Memory B cell (primary cell): ENCODE results near the gene MVD.
A peak's percentile ranks its signal among the peaks of the same experiment; 100 is the strongest.

Source experiments
- ATAC-seq: fragments of 150-1000 bp; cut with Tn5 transposase; 2 replicates; pipeline ENCODE4 v1.10.0; 2021; ENCODE audit warnings: low read depth, mild to moderate bottlenecking, moderate library complexity
- DNase-seq, 2 donors: peaks; one replicate each; pipeline ENCODE4 v3.0.0; 2022; ENCODE audit warnings: low spot score in 2 of 2
- H3K27ac Mint-ChIP-seq: one replicate; pipeline ENCODE4 v1.8.0; 2022; ENCODE audit warnings: mild to moderate bottlenecking, moderate library complexity, mixed read lengths
- H3K27me3 Mint-ChIP-seq: one replicate; pipeline ENCODE4 v1.8.0; 2022; ENCODE audit warnings: mixed read lengths
- H3K36me3 Mint-ChIP-seq: one replicate; pipeline ENCODE4 v1.8.0; 2022; ENCODE audit warnings: mild to moderate bottlenecking, mixed read lengths
- H3K4me1 Mint-ChIP-seq: one replicate; pipeline ENCODE4 v1.8.0; 2022; ENCODE audit warnings: mixed read lengths
- H3K4me3 Mint-ChIP-seq: one replicate; pipeline ENCODE4 v1.8.0; 2022; ENCODE audit warnings: mild to moderate bottlenecking, moderate library complexity, mixed read lengths
- H3K9me3 Mint-ChIP-seq: one replicate; pipeline ENCODE4 v1.8.0; 2022; ENCODE audit warnings: mixed read lengths

Gene MVD

GRCh38 chr16:88649924-88650748 is 12.8 kb downstream of the MVD start:
- Mint-ChIP-seq H3K4me3 (peak overlapping the region; percentile 95), H3K36me3 (peaks cover 13% of the 10 kb centered on the region), H3K9me3 (no peaks in the 10 kb centered on the region), H3K27me3 (no peaks in the 10 kb centered on the region), H3K27ac (peak overlapping the region; percentile 98), H3K4me1 (peaks cover 15% of the 10 kb centered on the region)
- peak; percentile 60 to 71 for DNase-seq
- peak; percentile 27 for ATAC-seq

GRCh38 chr16:88649195-88649923 is 13.5 kb downstream of the MVD start:
- peak overlapping the region; percentile 95 for H3K4me3 Mint-ChIP-seq
- peaks cover 23% of the 10 kb centered on the region for H3K4me1 Mint-ChIP-seq
- ATAC-seq (no peak), DNase-seq (no peak)
- no peaks in the 10 kb centered on the region for H3K9me3 Mint-ChIP-seq
- H3K27ac Mint-ChIP-seq = peak overlapping the region; percentile 85
- H3K27me3 Mint-ChIP-seq = no peaks in the 10 kb centered on the region
- H3K36me3 Mint-ChIP-seq = peaks cover 15% of the 10 kb centered on the region

DNA sequence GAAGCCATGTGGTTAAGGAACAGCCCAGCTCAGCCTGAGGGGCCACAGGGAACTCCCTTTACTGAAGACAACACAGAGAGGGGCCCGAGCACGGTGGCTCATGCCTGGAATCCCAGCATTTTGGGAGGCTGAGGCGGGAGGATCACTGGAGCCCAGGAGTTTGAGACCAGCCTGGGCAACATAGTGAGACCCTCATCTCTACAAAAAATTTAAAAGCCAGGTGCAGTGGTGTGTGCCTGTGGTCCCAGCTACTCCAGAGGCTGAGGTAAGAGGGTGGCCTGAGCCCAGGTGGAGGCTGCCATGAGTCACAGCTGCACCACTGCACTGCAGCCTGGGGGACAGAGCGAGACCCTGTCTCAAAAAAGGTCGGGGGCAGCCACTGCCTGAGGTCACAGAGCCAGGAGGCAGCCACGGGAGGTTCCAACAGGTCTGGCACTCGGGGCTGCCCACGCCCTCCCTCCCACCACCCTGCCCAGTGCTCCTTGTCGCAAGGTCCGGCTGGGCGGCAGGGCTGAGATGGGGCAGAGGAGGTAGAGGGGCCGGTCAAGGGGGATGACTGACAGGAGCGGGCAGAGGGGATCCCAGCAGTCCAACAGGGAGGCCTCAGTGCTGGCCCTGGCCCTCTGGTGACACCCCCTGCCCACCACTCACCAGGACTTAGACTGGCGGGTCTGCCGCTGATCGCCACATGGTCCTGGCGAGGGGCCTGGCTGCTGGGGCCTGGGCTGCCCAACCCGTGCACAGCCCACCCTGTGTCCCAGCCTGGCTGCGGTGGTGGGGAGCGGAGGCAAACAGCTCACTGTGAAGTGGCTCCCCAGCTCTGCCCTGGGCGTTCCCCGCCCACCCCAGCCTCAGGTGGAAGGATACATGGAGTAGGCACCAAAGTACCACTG is 15.5 kb downstream of the MVD start:
- Mint-ChIP-seq H3K36me3 (peaks cover 15% of the 10 kb centered on the region), H3K27me3 (no peaks in the 10 kb centered on the region), H3K4me3 (peak overlapping the region; percentile 95), H3K9me3 (no peaks in the 10 kb centered on the region), H3K27ac (no peak overlapping the region), H3K4me1 (peaks cover 30% of the 10 kb centered on the region)
- DNase-seq = peak in 1 of 2 donors; percentile 10
- no peak for ATAC-seq

DNA sequence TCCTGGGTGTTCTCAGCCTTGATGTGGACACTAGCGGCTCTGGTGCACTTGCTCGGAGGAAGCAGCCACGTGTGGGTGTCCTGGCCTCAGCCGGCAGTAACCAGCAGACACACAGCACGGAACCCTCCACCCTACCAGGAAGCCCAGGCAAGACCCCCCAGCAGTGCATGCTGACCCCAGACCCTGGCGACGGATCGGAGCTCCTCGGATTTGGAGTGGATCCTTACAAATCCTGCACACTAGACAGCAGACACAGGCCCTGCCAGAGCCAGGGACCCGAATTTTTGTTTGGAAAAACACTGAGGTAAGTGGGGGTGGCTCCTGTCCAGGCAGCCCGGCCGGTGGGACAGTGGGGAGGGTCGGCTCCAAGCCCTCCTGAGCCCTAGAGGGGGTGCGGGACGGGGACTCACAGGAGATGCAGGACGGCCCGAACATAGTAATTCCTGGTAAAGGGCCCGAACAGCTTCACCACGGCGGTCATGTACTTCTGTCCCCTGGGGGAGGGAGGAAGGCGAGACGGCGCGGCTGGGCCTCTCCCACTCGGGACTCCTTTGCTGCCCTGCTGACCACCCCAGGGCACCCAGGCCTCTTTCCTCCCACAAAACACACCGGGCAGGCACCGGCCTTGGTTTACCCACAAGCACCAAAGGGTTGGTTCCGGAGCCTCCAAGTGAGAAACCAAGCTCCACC is 16.4 kb downstream of the MVD start:
- H3K27ac Mint-ChIP-seq = no peak overlapping the region
- H3K9me3 Mint-ChIP-seq = no peaks in the 10 kb centered on the region
- H3K4me1 Mint-ChIP-seq = peaks cover 37% of the 10 kb centered on the region
- no peak for ATAC-seq
- peaks cover 22% of the 10 kb centered on the region for H3K36me3 Mint-ChIP-seq
- DNase-seq = peak in 1 of 2 donors; percentile 10
- no peaks in the 10 kb centered on the region for H3K27me3 Mint-ChIP-seq
- peak overlapping the region; percentile 11 for H3K4me3 Mint-ChIP-seq

DNA sequence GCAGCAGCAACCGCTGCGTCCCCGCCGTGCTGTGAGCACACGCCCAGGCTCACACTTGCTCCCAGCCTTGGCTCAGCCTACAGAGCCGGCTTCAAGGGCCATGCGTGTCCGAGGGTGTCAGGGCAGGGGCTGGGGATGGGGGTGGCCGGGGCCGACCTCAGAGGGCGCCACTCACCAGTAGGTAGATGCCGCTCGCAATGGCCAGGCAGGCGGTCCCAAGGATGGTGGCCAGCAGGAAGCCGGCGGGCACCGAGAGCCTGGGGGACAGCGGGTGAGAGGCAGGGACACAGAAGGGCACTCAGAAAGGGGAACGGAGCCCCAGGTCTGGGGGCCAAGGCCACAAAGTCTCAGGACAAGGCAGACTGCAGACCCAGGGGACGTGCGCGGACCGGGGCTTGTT is 16.9 kb downstream of the MVD start:
- H3K27ac Mint-ChIP-seq = no peak overlapping the region
- no peak for DNase-seq
- H3K36me3 Mint-ChIP-seq = peaks cover 22% of the 10 kb centered on the region
- no peaks in the 10 kb centered on the region for H3K9me3 Mint-ChIP-seq
- H3K4me3 Mint-ChIP-seq = no peak overlapping the region
- no peaks in the 10 kb centered on the region for H3K27me3 Mint-ChIP-seq
- ATAC-seq = no peak
- peaks cover 35% of the 10 kb centered on the region for H3K4me1 Mint-ChIP-seq

DNA sequence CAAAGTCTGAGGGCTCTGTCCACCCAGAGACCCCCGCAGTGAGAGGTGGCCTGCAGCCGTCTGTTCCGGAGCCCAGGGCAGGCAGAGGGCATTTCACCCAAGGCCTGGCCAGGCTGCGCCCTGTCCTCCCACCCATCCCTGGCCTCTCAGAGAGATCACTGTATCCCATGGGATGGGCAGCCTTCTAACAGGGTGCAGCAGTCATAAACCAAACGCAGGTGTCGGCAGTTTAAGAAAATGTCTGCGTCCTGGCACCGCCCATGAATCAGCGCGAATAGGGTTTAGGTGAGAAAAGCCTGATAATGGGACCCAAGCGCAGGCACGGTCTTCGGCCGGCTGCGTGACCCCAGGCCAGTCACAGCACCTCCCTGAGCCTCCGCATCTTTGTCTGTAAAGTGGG is 17.4 kb downstream of the MVD start:
- Mint-ChIP-seq H3K27me3 (no peaks in the 10 kb centered on the region), H3K4me1 (peaks cover 38% of the 10 kb centered on the region), H3K27ac (no peak overlapping the region), H3K36me3 (peaks cover 22% of the 10 kb centered on the region), H3K4me3 (no peak overlapping the region), H3K9me3 (no peaks in the 10 kb centered on the region)
- DNase-seq = no peak
- no peak for ATAC-seq

- Mint-ChIP-seq H3K9me3 (no peaks in the 10 kb centered on the region), H3K4me3 (no peak overlapping the region), H3K36me3 (peaks cover 17% of the 10 kb centered on the region), H3K27ac (no peak overlapping the region), H3K4me1 (peaks cover 42% of the 10 kb centered on the region), H3K27me3 (no peaks in the 10 kb centered on the region)
- no peak for ATAC-seq
- DNase-seq = no peak
These were observed 19.3 kb downstream of the MVD start for GRCh38 chr16:88643644-88643932.

GRCh38 chr16:88642881-88643643 is 19.8 kb downstream of the MVD start:
- peaks cover 47% of the 10 kb centered on the region for H3K4me1 Mint-ChIP-seq
- peak overlapping the region; percentile 32 for H3K4me3 Mint-ChIP-seq
- no peaks in the 10 kb centered on the region for H3K27me3 Mint-ChIP-seq
- no peak for ATAC-seq
- H3K27ac Mint-ChIP-seq = peak overlapping the region; percentile 55
- peaks cover 17% of the 10 kb centered on the region for H3K36me3 Mint-ChIP-seq
- DNase-seq = no peak
- no peaks in the 10 kb centered on the region for H3K9me3 Mint-ChIP-seq

GRCh38 chr16:88640498-88641247 is 22.2 kb downstream of the MVD start:
- H3K4me1 Mint-ChIP-seq = peaks cover 53% of the 10 kb centered on the region
- H3K27ac Mint-ChIP-seq = peak overlapping the region; percentile 29
- ATAC-seq = peak; percentile 31
- no peaks in the 10 kb centered on the region for H3K9me3 Mint-ChIP-seq
- H3K4me3 Mint-ChIP-seq = peak overlapping the region; percentile 55
- no peak for DNase-seq
- peaks cover 20% of the 10 kb centered on the region for H3K36me3 Mint-ChIP-seq
- H3K27me3 Mint-ChIP-seq = no peaks in the 10 kb centered on the region

DNA sequence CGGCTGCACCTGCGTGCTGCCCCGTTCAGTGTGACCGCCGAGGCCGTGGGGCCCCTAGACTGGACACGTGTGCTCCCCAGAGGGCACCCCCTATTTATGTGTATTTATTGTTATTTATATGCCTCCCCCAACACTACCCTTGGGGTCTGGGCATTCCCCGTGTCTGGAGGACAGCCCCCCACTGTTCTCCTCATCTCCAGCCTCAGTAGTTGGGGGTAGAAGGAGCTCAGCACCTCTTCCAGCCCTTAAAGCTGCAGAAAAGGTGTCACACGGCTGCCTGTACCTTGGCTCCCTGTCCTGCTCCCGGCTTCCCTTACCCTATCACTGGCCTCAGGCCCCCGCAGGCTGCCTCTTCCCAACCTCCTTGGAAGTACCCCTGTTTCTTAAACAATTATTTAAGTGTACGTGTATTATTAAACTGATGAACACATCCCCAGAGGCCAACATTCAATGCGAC is 22.8 kb downstream of the MVD start:
- H3K36me3 Mint-ChIP-seq = peaks cover 18% of the 10 kb centered on the region
- H3K9me3 Mint-ChIP-seq = no peaks in the 10 kb centered on the region
- H3K4me1 Mint-ChIP-seq = peaks cover 53% of the 10 kb centered on the region
- H3K27ac Mint-ChIP-seq = peak overlapping the region; percentile 29
- ATAC-seq (no peak), DNase-seq (no peak)
- H3K27me3 Mint-ChIP-seq = no peaks in the 10 kb centered on the region
- peak overlapping the region; percentile 55 for H3K4me3 Mint-ChIP-seq

DNA sequence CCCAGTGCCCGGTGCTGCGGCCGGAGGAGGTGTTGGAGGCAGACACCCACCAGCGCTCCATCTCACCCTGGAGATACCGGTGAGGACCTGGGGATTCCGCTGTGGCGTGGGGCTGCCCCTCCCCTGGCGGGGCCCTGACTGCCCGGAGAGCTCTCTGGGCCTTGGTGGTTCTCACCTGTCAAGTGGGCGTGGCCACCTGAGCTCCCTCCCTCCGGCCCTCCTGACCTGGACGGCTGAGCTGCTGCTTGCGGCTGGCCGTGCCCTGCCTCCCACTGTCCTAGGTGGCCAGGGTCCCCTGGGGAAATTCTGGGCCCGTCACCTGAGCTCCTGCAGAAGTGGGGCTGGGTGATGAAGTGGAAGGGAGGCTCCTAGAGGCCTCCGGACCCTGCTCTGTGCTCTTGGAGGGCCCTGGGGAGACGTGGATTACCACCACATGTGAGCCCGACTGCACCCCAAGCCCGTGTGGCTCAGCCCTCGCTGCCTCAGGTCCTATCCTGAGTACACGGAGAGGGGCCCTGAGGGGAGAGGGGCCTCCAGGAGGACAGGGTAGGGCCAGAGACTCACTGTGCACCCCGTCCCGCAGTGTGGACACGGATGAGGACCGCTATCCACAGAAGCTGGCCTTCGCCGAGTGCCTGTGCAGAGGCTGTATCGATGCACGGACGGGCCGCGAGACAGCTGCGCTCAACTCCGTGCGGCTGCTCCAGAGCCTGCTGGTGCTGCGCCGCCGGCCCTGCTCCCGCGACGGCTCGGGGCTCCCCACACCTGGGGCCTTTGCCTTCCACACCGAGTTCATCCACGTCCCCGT is 23.5 kb downstream of the MVD start:
- ATAC-seq = peak; percentile 15
- Mint-ChIP-seq H3K9me3 (no peaks in the 10 kb centered on the region), H3K36me3 (peaks cover 13% of the 10 kb centered on the region), H3K27ac (peak overlapping the region; percentile 29), H3K27me3 (no peaks in the 10 kb centered on the region), H3K4me3 (peak overlapping the region; percentile 55), H3K4me1 (peaks cover 46% of the 10 kb centered on the region)
- DNase-seq = peak in 1 of 2 donors; percentile 49
